Vagina (tissue), 2 donors: ENCODE results near the gene TTC7B. TPM values are rescaled to one million over a fixed set of nuclear protein-coding genes. Genes with fewer than 3 reads are reported as not detected.

Experiments used
- DNase-seq, 2 donors: peaks; one replicate each; pipeline ENCODE4 v3.0.0-alpha.2; 2017; ENCODE audit errors: extremely low spot score in 2 of 2
- H3K27ac ChIP-seq: fragments of 200-600 bp; sonication (generic); one replicate; pipeline ENCODE4 v1.5.1; 2019
- H3K27me3 ChIP-seq: fragments of 200-600 bp; sonication (generic); one replicate; pipeline ENCODE4 v1.5.1; 2019
- H3K36me3 ChIP-seq, 2 donors: fragments of 200-600 bp; sonication (generic); one replicate each; pipeline ENCODE4 v1.5.1; 2017 to 2019
- H3K4me1 ChIP-seq: fragments of 200-600 bp; sonication (generic); one replicate; pipeline ENCODE4 v1.5.1; 2019
- H3K4me3 ChIP-seq, 2 donors: fragments of 200-600 bp; sonication (generic); 1 replicate in 1 of 2; 2 replicates in 1 of 2; pipeline ENCODE4 v1.5.1; 2016 to 2019
- H3K9me3 ChIP-seq: fragments of 200-600 bp; sonication (generic); one replicate; pipeline ENCODE4 v1.5.1; 2019
- CTCF ChIP-seq, 3 experiments: fragments of 450-650 bp in 2 of 3; fragments of 200-600 bp in 1 of 3; sonication (generic) in 1 of 3; IDR thresholded peaks; one replicate each; pipeline ENCODE4 v1.5.1; 2017 to 2019; ENCODE audit warnings: antibody characterized with exemption in 3 of 3, mild to moderate bottlenecking in 2 of 3, moderate library complexity in 2 of 3
- POLR2A ChIP-seq, 2 donors: fragments of 450-650 bp; IDR thresholded peaks; one replicate each; pipeline ENCODE4 v1.6.1; 2017; ENCODE audit warnings: antibody characterized with exemption in 2 of 2, mild to moderate bottlenecking in 2 of 2, moderate library complexity in 2 of 2
- POLR2AphosphoS5 ChIP-seq, 2 donors: sonication (generic); formaldehyde crosslinking; IDR thresholded peaks; one replicate each; pipeline ENCODE4 v1.9.0; 2017; ENCODE audit warnings: antibody characterized with exemption in 2 of 2, mild to moderate bottlenecking in 2 of 2, low read depth in 1 of 2; ENCODE audit not compliant: insufficient read depth in 1 of 2
- intact Hi-C: fragments of 100-400 bp; cut with DNase I; formaldehyde crosslinking; loops from one replicate; pipeline ENCODE4 v1.15.1; 2023
- total RNA-seq: library from RNA; depleted of rRNA; stranded (reverse); fragments of >200 nt; gene quantifications from one replicate; pipeline ENCODE4 v1.2.3, GENCODE V29; 2016

Gene TTC7B
- total RNA-seq, 1 donor from 2014 or later = 56.0 TPM

DNA sequence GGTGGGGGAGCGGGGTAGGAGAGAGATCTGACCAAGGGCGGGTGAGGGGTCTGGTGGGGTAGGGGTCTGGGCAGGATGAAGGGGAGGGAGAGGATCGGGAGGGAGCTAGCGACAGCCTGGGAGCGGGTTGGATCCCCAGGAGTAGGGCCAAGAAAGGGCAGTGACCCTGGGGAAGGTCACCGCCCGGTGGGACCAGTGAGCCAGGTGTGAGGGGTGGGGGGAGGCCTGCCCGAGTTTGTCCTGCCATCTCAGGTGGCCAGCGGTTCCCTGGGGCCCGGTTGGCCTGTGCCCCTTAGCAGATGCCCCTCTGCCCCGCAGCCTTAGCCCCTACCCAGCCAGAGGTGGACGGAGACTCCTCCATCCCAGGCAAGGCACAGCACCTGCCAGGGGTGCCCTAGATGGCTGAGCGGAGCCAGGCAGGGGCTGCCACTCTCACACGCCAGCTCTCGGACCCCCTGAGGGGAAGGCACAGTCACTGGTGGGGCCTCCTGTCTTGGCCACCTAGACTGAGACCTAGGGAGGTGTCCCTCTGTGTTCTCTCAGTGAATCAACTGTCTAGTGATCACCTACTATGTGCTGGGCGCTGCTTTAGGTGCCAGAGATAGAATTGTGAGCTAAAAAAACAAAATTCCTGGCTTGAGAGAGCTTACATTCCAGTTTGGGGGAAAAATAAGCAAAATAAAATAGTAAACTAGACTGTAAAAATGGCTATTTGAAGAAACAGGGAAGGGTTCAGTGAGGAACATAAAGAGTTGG, 629 bp upstream of the TTC7B start:
- H3K36me3 ChIP-seq = no peaks in the 10 kb centered on the region
- H3K27ac ChIP-seq = no peak overlapping the region
- H3K9me3 ChIP-seq = no peaks in the 10 kb centered on the region
- no peak for DNase-seq
- no peaks in the 10 kb centered on the region for H3K27me3 ChIP-seq
- peaks cover 20% of the 10 kb centered on the region for H3K4me1 ChIP-seq
- TF ChIP-seq CTCF (IDR thresholded peaks at IDR 0.05) (no peak), POLR2A (IDR thresholded peaks at IDR 0.05) (no peak), POLR2AphosphoS5 (IDR thresholded peaks at IDR 0.05; ENCODE audit: insufficient read depth in 1 of 2, low read depth in 1 of 2) (no peak)
- intact Hi-C loops = no loop called here
- peak overlapping the region; percentile 24 to 38 for H3K4me3 ChIP-seq

GRCh38 chr14:90815572-90815821, 733 bp downstream of the TTC7B start:
- H3K4me1 ChIP-seq = peaks cover 20% of the 10 kb centered on the region
- intact Hi-C loops = no loop called here
- no peak overlapping the region for H3K27ac ChIP-seq
- no peak for DNase-seq
- no peaks in the 10 kb centered on the region for H3K9me3 ChIP-seq
- H3K36me3 ChIP-seq = no peaks in the 10 kb centered on the region
- peak overlapping the region; percentile 66 to 78 for H3K4me3 ChIP-seq
- H3K27me3 ChIP-seq = no peaks in the 10 kb centered on the region
- TF ChIP-seq POLR2A (IDR thresholded peaks at IDR 0.05) (no peak), CTCF (IDR thresholded peaks at IDR 0.05) (no peak), POLR2AphosphoS5 (IDR thresholded peaks at IDR 0.05; ENCODE audit: insufficient read depth in 1 of 2, low read depth in 1 of 2) (no peak)

DNA sequence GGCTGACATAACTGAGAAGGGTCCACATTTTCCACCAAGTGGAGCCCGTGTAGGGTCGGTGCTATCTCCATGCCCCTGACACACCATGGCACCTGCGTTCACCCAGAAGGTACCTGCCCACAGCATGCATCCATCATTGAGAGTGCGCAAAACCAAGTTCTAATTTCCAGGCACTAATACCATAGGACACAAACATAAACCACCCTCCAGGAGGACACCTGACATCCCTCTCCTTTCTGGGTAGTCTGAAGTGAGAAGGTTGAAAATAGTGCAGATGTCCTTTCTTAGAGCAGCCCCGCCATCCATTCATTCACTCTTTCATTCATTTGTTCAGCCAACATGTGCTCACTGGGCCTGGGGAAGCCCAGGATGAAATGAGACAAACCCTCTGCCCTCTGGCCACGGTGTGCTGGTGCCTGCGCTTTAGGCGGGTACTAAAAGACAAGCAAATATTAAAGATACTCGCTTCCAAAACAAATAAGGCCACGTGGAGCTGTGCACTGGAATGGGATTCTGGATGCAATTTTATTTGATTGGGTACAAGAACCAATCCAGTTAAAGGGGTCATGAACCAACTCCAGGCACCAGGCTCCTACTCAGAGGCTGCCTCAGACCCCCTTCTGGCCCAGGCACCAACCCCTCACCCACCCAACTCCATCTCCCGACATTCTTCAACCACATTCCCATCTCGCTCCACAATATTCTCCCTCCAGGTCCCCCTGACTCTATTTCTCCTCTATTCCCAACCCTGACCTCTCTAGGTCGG, 1.2 kb downstream of the TTC7B start:
- peak overlapping the region; percentile 66 to 78 for H3K4me3 ChIP-seq
- peaks cover 20% of the 10 kb centered on the region for H3K4me1 ChIP-seq
- no peak overlapping the region for H3K27ac ChIP-seq
- no peaks in the 10 kb centered on the region for H3K27me3 ChIP-seq
- TF ChIP-seq CTCF (IDR thresholded peaks at IDR 0.05) (no peak), POLR2A (IDR thresholded peaks at IDR 0.05) (no peak), POLR2AphosphoS5 (IDR thresholded peaks at IDR 0.05; ENCODE audit: insufficient read depth in 1 of 2, low read depth in 1 of 2) (no peak)
- DNase-seq = no peak
- no peaks in the 10 kb centered on the region for H3K9me3 ChIP-seq
- intact Hi-C loops = no loop called here
- no peaks in the 10 kb centered on the region for H3K36me3 ChIP-seq

GRCh38 chr14:90813442-90813841, 2.8 kb downstream of the TTC7B start:
- intact Hi-C loops = no loop called here
- no peaks in the 10 kb centered on the region for H3K36me3 ChIP-seq
- H3K4me1 ChIP-seq = peaks cover 23% of the 10 kb centered on the region
- no peaks in the 10 kb centered on the region for H3K9me3 ChIP-seq
- no peak overlapping the region for H3K4me3 ChIP-seq
- TF ChIP-seq CTCF (IDR thresholded peaks at IDR 0.05) (no peak), POLR2AphosphoS5 (IDR thresholded peaks at IDR 0.05; ENCODE audit: insufficient read depth in 1 of 2, low read depth in 1 of 2) (no peak), POLR2A (IDR thresholded peaks at IDR 0.05) (no peak)
- DNase-seq = no peak
- H3K27ac ChIP-seq = no peak overlapping the region
- no peaks in the 10 kb centered on the region for H3K27me3 ChIP-seq

DNA sequence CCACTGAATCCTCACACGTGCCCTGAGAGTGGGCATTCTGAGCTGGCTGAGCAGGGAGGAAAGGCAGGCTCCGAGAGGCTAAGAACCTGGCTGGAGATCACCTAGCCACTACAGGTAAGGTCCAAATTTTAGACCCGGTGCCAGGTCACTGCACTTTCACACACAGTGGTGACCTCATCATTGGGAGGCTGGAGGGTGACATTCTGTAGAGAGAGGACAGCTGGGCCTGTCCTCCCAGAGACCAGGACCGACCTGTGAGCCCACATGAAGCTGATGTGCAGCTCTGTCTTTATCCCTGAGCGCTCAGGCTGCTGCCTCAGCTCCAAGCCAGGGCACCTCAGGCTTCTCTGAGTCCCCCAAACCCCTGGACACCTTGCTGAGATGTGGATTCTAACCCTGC, 4.1 kb downstream of the TTC7B start:
- no peak overlapping the region for H3K4me3 ChIP-seq
- H3K27me3 ChIP-seq = no peaks in the 10 kb centered on the region
- H3K4me1 ChIP-seq = peaks cover 37% of the 10 kb centered on the region
- H3K9me3 ChIP-seq = no peaks in the 10 kb centered on the region
- DNase-seq = no peak
- H3K36me3 ChIP-seq = no peaks in the 10 kb centered on the region
- TF ChIP-seq POLR2AphosphoS5 (IDR thresholded peaks at IDR 0.05; ENCODE audit: insufficient read depth in 1 of 2, low read depth in 1 of 2) (no peak), POLR2A (IDR thresholded peaks at IDR 0.05) (no peak), CTCF (IDR thresholded peaks at IDR 0.05) (no peak)
- intact Hi-C loops = no loop called here
- H3K27ac ChIP-seq = no peak overlapping the region
